KG1 (cell line): Measurements from ENCODE around the gene KRTAP4-9.
"Not testable (repeated sequence)": the region's sequence is repeated elsewhere in the genome, so short reads cannot be mapped to it uniquely, and the experiment has no call there.

Experiments used
- DNase-seq: peaks from one replicate; lab custom pipeline; 2025; lab: John Stamatoyannopoulos, UW

Gene KRTAP4-9

DNA sequence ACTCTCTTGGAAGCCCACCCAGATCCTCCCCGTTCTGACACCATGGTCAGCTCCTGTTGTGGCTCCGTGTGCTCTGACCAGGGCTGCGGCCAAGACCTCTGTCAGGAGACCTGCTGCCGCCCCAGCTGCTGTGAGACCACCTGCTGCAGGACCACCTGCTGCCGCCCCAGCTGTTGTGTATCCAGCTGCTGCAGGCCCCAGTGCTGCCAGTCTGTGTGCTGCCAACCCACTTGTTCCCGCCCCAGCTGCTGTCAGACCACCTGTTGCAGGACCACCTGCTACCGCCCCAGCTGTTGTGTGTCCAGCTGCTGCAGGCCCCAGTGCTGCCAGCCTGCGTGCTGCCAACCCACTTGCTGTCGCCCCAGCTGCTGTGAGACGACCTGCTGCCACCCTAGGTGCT, at the start of gene KRTAP4-9:
Gene KRTAP4-9 (plus strand): TSS at position 43 of the 400 bp plus-strand sequence. CDS start 0 bp downstream, at position 43.
- DNase-seq, result not testable (repeated sequence)

DNA sequence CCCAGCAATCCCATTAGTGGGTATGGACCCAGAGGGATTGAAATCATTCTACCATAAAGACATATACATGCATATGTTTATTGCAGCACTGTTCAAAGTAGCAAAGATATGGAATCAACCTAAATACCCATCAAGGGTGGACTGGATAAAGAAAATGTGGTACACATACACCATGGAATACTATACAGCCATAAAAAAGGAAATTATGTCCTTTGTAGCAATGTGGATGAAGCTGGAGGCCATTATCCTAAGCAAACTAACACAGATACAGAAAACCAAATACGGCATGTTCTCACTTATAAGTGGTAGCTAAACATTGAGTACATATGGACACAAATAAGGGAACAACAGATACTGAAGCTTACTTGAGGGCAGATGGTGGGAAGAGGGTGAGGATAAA, 47.6 kb upstream of the KRTAP4-9 start:
- DNase-seq, result no peak

DNA sequence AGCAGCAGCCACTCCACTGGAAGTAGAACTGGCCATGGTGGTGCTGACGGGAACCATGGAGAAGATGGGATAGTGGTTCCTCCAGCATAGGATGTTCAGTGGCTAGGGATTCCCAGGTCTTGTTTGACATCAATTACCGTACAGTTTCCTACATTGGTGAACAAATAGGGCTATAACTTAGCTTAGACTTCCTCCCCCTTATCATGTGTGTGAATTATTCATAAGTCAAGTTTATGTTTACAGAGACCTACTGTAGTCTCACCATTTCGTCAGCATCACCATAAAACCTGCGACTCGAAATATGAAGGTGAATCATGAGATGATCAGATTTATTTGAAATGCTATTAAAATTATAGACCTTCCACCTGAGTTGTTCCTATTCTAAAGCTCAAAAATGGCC, 46.4 kb upstream of the KRTAP4-9 start:
- DNase-seq, result no peak

DNA sequence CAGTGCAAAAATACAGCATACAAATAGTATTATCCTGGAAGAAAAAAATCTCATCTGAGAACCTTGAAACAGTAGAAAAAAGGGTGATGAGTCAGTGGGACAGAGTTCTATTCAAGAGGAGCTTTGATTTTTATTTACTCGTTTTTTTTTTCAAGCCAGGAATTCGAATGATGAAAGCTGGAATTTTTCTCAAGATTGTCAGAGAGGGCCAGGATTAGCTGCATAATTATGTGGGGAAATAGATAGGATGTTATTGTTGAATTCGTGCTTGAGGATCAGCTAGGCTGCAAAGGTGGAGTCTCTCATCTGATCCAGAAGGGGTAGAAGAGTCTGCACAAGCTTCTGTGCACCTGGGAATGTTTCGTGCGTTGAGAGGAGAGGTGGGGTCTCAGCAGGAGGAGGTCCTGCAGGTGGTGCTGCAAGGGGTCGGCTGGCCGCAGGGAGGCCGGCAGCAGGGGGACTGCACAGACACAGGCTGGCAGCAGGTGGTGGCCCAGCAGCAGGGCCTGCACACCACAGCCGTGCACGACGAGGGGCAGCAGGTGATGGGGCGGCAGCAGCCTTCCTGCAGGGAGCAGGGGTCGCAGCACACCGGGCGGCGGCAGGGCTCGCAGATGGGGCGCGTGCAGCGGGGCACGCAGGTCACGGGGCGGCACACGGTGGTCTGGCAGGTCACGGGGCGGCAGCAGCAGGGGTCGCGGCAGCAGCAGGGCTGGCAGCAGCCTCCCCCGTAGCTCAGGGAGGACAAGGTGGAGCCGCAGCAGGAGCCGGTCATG, 45.7 kb upstream of the KRTAP4-9 start:
- DNase-seq, result not testable (repeated sequence)

DNA sequence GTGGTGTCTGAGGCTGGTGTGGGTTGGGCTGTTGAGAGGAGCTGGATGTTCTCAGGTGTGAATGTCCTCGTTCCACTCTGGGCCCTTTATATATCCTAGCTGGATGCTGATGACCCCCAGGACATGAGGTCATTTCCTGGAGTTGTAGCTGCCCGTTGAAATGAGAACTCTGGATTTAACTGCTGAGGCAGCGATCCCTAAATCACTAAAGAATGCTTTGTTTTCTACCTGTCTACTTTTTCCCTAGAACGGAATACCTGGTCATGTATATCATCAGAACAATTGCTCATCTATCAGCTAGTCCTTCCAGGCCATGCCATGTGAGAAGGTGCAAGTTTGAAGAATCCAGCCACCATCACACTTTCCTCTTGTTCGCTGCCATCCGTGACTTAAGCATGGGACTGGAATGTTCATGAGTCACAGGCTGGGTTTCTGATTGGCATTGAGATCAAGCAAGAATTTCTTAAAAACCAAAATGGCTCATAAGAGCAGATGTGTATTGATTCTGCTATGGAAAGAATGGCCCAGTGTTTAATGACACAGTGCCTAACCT, 45.1 kb upstream of the KRTAP4-9 start, which contains the start of gene KRTAP2-3:
Gene KRTAP2-3 (minus strand): TSS at position 63 of the 553 bp plus-strand sequence. CDS start 64 bp downstream, outside the sequence.
- DNase-seq, result no peak

DNA sequence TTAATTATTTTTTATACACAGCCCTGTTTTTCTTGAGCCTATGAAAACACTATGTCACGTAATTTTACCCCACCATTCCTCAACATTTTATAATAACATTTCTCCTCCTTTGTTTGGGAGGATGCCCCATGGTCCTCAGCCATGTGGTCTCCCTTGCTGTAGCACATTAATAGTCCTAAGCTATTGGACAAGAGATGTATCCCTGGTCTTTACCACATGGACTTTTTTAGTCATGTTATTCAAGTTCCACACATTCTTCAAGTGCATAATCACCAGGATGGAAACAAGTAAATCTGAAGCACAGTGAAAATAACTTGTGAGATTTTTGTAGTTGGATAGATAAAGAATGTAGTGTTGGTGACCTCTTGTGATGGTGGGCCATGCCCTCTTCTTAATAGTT, 43.2 kb upstream of the KRTAP4-9 start:
- no peak for DNase-seq

DNA sequence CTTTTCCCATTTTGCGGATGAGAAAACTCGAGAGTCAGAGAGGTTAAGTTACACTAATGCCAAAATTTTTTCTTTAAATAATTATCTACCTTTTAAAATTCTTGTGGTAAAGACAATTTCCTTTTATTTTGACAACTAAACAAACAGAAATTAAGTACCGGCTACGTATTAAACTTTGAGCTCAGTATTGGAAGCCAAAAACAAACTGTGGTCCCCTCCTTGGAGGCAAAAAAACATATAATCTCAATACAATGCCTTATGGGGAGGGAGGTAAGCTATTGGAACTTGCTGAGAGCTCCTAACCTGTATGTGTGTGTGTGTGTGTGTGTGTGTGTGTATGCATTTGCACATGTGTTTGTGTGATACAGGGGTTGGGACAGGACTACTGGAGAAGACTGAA, 41.7 kb upstream of the KRTAP4-9 start:
- DNase-seq, result no peak

DNA sequence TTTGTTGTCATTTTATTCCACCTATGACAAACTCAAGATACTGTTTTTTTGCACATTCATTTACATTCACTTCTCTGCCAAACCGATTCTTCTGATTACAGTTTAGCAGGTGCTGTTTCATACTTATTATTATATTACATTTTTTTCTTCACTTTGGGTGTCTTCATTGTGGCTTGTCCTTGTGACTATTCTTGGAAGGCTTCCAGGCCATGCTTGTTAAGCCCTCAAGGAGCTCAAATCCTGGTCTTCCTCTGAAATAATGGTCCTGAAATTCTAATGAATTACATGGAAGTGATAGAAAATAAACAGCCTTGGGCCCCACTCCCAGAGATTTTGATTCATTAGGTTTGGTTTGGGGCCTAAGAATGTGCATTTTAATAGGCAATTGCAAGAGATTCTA, 40.9 kb upstream of the KRTAP4-9 start:
- DNase-seq, result no peak

DNA sequence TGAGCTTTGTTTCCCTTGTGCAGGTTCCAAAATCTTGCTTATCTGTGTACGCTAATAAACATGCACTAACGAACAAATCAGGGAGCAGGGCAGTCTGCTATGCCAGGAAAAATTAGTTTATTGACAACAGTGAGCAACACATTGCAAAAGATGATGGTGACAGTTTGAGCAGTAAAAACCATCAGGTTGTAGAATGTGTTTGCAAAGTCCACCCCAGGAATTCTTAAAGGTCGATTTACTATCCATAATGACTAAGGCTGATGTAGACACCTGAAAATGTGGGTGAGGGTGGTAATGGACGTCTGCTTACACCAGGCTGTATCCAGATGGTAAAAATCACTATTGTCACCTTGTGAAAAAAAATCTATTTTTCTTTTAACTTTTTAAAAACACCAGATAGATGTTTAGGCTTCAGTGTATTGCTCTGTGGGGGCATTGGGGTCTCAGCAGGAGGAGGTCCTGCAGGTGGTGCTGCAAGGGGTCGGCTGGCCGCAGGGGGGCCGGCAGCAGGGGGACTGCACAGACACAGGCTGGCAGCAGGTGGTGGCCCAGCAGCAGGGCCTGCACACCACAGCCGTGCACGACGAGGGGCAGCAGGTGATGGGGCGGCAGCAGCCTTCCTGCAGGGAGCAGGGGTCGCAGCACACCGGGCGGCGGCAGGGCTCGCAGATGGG, 40.0 kb upstream of the KRTAP4-9 start:
- DNase-seq, result not testable (repeated sequence)

DNA sequence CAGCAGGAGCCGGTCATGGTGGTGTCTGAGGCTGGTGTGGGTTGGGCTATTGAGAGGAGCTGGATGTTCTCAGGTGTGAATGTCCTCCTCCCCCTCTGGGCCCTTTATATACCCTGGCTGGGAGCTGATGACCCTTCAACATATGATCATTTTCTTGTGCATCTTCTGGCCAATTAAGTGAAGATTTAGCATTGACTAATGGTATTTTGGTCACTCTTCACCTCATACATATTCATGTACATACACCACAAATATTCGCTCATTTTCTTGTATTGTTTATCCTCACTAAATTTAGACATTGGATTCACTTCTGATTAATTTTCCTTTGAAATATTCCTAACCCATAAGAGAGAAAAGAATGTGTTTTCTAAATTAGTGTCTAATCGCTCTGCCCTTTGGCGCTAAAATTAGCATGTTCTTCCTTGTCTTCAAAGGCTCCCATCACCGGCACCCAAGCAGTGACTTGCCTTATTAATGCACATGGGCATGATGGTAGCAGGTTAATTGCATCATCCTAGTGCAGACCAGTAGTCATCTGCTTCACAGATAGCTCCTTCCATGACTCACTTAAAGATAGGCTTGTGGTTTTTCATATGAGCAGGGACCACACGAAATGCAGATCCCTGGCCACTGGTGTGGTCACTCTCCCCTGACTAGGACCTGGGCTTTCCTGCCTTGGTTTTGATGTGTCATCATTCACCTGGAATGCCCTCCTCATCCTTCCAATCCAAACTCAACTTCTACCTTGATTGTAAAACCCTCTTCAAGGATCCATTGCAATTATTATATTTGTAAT, 39.2 kb upstream of the KRTAP4-9 start, which contains the start of gene KRTAP2-4:
Gene KRTAP2-4 (minus strand): TSS at position 51 of the 796 bp plus-strand sequence. CDS start 34 bp downstream, at position 17.
- no peak for DNase-seq

DNA sequence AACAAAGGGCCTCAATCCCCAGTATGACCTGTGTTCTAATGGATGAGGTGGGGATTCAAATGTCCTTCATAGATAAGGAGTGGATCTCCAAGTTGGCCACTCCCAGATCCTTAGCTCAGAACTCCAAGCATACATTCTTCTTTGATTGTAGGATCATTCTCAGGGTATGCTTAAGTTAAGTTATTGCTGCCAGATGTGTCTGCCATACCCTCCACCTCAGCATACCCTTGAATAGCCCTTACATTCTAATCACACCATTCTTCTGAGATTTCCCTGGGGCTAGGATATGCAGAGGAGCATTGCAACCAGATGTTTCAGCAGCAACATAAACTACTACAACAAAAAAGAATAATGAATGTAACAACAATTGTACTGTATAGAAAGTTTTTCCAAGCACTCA, 37.9 kb upstream of the KRTAP4-9 start:
- DNase-seq, result no peak

DNA sequence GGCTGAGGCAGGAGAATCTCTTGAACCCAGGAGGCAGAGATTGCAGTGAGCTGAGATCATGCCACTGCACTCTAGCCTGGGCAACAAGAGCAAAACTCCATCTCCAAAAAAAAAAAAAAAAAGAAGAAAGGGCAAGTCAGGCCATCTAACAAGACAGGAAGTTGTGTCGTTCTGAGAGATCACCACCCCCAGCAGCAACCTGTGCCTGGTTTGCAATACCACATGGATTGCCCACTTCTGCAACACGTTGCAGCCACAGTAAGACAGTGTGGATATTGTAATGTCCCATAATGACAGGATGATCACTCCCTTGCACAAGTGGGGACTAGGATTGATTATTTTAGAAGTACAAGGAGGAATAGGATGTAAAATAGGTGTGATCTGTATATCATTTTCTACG, 36.2 kb upstream of the KRTAP4-9 start:
- no peak for DNase-seq

DNA sequence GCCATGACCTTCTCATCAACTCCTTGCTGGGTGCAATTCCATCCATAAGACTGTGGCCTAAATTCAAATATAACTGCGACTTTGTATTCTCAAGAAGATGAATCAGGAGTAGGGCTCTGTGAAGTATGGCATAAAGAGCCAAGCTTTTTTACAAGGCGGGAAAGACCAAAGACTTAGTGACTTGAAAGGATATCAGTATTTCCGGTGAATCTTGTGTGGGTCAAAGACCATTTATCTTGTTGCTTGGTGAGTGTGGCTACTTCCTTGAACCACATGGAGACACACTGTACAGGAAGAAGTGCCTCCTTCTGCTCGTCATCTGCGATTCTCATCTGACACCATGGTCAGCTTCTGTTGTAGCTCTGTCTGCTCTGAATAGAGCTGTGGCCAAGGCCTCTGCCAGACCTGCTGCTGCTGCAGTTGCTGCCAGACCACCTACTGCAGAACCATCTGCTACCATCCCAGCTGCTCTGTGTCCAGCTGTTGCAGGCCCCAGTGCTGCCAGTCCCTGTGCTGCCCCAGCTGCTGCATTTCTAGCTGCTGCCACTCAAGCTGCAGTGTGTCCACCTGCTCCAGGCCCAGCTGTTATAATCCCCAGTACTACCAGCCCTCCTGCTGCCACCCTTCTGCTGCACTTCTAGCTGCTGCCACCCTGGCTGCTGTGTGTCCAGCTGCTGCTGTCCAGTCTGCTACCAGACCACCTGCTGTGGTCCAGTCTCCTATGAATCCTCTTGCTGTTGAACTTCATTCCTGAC, 33.4 kb upstream of the KRTAP4-9 start:
- no peak for DNase-seq

DNA sequence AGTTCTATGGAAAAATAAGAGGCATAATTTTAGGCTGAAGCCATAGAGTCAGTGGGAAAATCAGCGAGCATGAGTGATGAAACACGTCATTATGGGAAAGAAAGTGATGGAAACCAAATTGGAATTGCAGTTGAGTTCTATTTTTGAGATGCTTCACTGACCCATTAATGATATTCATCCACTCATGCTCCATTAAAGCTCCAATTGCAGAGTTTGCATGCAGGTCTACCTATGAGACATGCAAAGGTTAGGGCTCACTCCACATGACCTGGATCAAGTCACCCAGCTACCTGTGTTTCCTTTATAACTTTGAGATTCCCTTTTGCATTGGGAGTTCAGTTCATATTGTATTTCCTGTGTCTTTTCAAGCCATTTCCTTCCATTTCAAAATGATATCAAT, 31.5 kb upstream of the KRTAP4-9 start:
- DNase-seq, result no peak

DNA sequence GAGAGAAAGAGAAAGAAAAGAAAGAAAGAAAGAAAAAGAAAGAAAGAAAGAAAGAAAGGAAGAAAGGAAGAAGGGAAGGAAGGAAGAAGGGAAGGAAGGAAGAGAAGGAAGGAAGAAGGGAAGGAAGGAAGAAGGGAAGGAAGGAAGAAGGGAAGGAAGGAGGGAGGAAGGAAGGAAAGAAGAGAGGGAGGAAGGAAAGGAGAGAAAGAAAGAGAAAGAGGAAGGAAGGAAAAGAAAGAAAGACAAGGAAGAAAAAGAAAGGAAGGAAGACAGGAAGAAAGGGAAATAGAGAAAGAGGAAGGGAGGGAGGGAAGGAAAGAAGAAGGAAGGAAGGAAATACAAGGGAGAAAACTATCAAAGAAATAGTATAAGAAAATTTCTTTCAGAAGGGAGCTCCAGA, 28.4 kb upstream of the KRTAP4-9 start:
- no peak for DNase-seq

DNA sequence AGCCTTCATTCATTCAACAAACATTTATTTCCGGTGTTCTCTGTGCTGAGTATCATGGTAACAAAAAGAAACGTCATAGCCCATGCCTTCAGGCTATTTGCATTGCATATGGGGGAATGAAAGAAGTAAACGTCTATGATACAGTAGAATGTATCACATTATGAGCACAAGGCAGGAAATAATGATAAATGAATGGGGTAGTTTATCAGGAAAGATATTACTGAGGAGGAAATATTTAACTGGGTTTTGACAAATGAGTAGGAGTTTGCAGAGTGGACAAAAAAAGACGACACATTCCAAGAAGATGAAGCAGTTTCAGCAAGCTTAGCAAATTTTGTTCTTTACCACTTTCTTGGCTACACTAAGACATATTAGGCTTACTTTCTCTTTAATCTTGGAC, 22.6 kb upstream of the KRTAP4-9 start:
- no peak for DNase-seq

DNA sequence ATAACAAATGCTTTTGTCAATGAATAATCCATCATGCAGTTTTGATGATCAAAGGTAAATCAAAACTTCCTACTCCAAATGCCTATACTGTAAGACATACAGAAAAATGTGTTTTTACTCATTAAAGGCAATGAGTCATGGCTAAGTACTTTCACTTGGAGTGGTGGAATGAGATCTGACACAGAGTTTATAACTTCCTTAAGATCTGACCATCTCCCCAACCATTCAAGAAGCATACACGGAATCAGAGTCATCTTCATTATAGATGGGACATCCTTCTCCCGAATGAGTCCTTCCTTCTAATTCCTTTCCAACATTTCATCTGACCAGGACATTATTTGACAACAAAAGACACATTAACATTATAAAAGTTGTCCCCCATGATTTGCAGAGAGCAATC, 21.8 kb upstream of the KRTAP4-9 start:
- DNase-seq, result not testable (repeated sequence)

DNA sequence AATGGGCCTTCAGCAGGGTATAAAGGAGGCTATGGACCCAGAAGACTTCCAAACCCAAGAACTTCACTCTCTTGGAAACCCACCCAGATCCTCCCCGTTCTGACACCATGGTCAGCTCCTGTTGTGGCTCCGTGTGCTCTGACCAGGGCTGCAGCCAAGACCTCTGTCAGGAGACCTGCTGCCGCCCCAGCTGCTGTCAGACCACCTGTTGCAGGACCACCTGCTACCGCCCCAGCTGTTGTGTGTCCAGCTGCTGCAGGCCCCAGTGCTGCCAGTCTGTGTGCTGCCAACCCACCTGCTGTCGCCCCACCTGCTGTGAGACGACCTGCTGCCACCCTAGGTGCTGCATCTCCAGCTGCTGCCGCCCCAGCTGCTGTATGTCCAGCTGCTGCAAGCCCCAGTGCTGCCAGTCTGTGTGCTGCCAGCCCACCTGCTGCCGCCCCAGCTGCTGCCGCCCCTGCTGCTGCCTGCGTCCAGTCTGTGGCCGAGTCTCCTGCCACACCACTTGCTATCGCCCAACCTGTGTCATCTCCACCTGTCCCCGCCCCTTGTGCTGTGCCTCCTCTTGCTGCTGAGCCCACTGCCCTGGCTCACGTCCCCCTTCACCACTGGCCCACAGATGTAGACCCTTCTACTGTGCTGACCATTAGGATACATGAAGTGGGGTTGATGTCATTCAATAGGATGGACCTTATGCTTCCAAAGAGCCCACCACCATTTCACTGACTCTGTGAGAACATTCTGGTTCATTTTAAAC, 20.9 kb upstream of the KRTAP4-9 start, which contains the start of gene KRTAP4-7:
Gene KRTAP4-7 (plus strand): TSS at position 51 of the 757 bp plus-strand sequence. CDS start 57 bp downstream, at position 108.
- DNase-seq, result not testable (repeated sequence)

DNA sequence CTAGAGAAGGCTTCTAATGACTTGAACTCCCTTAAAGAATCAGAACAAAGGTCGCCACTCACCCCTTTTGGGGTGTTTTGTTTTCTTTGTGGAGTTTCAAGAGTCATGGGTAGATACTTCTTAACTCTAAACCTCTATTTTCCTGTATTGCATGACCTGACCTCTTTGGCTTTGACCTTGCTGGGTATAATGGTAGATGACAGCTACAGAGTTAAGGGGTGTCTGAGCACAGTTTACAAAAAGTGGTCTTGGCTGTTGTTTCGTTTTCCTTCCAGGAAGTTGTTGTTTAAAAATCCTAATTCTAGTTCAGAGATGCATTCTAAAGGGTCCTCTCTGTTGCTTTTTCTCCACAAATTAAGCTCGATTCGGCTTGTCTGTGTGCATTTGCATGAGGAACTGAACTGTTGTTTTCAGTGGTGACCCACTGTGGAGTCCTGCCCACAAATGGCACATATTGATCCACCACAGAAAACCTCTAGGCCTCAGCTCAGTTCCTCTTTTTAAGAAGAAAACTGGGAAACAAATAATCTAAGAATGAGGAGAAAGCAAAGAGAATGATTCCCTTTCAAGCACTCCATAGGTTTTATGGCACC, 16.3 kb upstream of the KRTAP4-9 start:
- DNase-seq, result not testable (repeated sequence)

DNA sequence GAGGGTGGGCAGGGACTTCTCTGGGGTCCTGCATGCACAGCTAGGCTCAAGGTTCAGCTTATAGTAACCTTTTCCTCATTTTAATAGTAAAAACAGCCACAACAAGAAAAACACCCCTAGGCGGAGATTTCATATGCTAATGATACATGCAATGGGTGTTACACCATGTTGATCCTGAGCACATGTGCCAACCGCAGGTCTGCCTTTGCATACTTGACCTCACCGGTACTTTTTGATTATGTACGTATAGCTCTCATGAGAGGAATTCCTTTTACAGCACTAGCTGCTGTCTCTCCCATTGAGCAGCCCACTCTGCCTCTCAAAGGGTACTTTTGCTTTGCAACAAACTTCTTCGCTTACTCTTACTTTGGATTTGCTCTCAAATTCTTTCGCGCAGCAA, 9.1 kb upstream of the KRTAP4-9 start:
- DNase-seq, result no peak
